ENCODE measurements around the gene ARRB1. TPM values are rescaled to one million over a fixed set of nuclear protein-coding genes. Genes with fewer than 3 reads are reported as not detected.

Gene ARRB1
- total RNA-seq, 1 donor from 2014 or later, result 16.6 TPM

DNA sequence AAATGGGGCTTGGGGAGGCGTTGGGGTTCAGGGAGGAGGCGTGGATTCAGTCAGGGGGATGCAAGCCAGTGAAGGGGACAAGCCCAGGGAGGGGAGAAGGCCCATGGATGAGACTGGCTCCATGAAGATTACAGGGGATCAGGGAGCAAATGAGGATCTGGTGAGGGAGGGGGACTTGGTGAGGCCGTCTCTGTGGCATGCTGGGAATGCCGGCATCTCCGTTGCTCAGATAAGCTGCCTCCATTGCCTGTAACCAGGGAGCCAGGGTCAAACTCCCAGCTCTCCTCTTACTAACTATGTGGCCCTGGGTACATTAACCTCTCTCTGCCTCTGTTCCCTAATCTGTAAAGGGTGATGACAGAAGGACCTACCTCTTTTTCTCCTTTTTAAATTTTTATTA is 72.2 kb downstream of the ARRB1 start:
- H3K36me3 Mint-ChIP-seq (ENCODE audit: low read depth), result no peaks in the 10 kb centered on the region
- H3K9me3 Mint-ChIP-seq (ENCODE audit: low read depth), result no peaks in the 10 kb centered on the region
- no peak for DNase-seq (ENCODE audit: low spot score)
- H3K4me3 Mint-ChIP-seq (ENCODE audit: unreplicated experiment), result no peak overlapping the region
- TF ChIP-seq, protein P1, sequence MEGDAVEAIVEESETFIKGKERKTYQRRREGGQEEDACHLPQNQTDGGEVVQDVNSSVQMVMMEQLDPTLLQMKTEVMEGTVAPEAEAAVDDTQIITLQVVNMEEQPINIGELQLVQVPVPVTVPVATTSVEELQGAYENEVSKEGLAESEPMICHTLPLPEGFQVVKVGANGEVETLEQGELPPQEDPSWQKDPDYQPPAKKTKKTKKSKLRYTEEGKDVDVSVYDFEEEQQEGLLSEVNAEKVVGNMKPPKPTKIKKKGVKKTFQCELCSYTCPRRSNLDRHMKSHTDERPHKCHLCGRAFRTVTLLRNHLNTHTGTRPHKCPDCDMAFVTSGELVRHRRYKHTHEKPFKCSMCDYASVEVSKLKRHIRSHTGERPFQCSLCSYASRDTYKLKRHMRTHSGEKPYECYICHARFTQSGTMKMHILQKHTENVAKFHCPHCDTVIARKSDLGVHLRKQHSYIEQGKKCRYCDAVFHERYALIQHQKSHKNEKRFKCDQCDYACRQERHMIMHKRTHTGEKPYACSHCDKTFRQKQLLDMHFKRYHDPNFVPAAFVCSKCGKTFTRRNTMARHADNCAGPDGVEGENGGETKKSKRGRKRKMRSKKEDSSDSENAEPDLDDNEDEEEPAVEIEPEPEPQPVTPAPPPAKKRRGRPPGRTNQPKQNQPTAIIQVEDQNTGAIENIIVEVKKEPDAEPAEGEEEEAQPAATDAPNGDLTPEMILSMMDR (IDR thresholded peaks at IDR 0.05), result no peak
- peaks cover 10% of the 10 kb centered on the region for H3K4me1 Mint-ChIP-seq (ENCODE audit: low read depth)
- H3K27me3 Mint-ChIP-seq (ENCODE audit: low read depth), result no peaks in the 10 kb centered on the region
- no peak overlapping the region for H3K27ac Mint-ChIP-seq (ENCODE audit: unreplicated experiment)

DNA sequence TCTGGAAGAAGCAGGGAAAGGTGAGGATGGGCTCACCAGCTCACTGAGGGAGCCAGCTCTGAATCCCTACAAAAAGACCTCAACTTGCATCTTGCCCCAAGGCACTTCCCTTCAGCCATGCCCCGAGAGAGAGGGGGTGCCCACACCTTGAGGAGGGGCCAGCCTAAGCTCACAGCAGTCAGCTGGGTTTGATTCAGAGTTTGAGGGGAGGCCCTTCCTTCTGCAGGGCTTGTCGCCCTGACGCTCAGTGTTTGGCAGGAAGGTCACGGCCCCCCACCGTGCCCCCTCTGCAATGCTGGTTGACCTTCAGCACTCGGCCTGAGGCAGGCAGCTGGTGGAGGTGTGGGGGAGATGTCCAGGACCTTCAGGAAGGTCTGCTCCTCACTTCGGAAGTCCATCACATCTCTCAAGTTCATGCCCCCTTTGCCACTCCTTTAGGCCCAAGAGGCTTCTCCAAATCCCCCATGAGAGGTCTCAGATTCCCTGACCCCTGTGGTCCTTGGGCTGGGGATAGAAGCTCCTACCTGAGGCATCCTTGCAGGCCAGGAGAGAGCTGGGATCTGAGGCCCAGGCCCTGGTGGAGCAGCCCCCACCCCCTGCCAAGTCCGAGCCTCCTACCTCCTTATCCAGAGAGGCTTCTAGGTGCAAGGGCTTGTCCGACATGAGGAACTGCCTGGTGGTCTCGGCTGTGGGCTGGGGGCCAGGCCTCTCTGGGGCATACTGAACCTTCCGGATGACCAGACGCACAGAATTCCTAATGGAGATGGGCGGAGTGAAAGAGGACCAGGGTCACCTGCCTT is 73.3 kb downstream of the ARRB1 start:
- Mint-ChIP-seq H3K9me3 (ENCODE audit: low read depth) (no peaks in the 10 kb centered on the region), H3K36me3 (ENCODE audit: low read depth) (no peaks in the 10 kb centered on the region), H3K27ac (ENCODE audit: unreplicated experiment) (no peak overlapping the region), H3K4me3 (ENCODE audit: unreplicated experiment) (no peak overlapping the region), H3K4me1 (ENCODE audit: low read depth) (peaks cover 10% of the 10 kb centered on the region), H3K27me3 (ENCODE audit: low read depth) (no peaks in the 10 kb centered on the region)
- DNase-seq (ENCODE audit: low spot score), result no peak
- TF ChIP-seq, protein P1 (IDR thresholded peaks at IDR 0.05), result no peak

DNA sequence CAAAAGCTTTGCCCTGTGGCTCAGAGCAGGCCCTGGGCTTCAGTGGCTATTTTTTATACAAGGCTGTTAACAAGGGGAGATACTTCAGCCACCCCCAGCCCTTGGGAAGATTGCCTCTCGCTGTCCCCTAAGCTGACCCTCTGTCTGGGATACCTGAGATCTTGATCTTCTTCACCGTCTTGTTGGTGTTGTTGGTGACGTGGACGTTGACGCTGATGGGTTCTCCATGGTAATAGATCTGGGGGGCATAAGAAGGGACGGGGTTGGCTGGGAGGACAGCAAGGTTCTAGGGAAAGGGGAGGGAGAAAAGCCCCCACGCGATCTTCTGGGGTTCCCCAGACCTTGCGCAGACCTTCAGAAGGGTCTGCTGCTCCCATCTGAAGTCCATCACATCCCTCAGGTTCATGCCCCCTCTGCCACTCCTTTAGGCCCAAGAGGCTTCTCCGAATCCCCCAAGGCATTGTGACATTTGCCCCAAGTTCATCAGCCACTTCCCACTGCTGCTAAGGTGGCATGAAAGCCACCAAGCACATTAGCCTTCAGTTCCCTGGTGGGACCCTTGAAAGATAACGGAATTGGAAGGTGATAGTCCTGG is 74.2 kb downstream of the ARRB1 start:
- Mint-ChIP-seq H3K4me3 (ENCODE audit: unreplicated experiment) (no peak overlapping the region), H3K4me1 (ENCODE audit: low read depth) (peaks cover 10% of the 10 kb centered on the region), H3K27me3 (ENCODE audit: low read depth) (no peaks in the 10 kb centered on the region), H3K9me3 (ENCODE audit: low read depth) (no peaks in the 10 kb centered on the region), H3K27ac (ENCODE audit: unreplicated experiment) (no peak overlapping the region), H3K36me3 (ENCODE audit: low read depth) (no peaks in the 10 kb centered on the region)
- no peak for DNase-seq (ENCODE audit: low spot score)
- TF ChIP-seq, protein P1 (IDR thresholded peaks at IDR 0.05), result no peak

DNA sequence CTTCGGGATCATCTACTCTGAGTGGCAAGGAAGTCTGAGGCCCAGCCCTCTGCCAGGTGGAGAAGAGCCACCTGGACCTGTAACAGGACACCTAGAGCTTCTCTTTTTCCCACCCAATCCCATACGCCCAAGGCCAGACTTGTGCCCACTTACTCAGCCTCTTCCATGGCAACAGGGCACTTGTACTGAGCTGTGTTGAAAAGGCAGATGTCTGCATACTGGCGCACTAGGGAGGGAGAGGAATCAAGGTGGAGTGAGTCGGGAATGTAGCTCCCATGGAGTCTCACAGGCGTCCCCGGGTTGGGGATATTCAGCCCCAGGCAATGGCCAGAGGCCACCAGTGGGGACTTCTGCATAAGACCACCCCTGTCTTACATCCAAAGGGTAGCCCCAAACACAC is 74.8 kb downstream of the ARRB1 start:
- TF ChIP-seq, protein P1 (IDR thresholded peaks at IDR 0.05), result no peak
- Mint-ChIP-seq H3K27ac (ENCODE audit: unreplicated experiment) (no peak overlapping the region), H3K36me3 (ENCODE audit: low read depth) (no peaks in the 10 kb centered on the region), H3K4me3 (ENCODE audit: unreplicated experiment) (no peak overlapping the region), H3K4me1 (ENCODE audit: low read depth) (peaks cover 10% of the 10 kb centered on the region), H3K9me3 (ENCODE audit: low read depth) (no peaks in the 10 kb centered on the region), H3K27me3 (ENCODE audit: low read depth) (no peaks in the 10 kb centered on the region)
- DNase-seq (ENCODE audit: low spot score), result no peak

DNA sequence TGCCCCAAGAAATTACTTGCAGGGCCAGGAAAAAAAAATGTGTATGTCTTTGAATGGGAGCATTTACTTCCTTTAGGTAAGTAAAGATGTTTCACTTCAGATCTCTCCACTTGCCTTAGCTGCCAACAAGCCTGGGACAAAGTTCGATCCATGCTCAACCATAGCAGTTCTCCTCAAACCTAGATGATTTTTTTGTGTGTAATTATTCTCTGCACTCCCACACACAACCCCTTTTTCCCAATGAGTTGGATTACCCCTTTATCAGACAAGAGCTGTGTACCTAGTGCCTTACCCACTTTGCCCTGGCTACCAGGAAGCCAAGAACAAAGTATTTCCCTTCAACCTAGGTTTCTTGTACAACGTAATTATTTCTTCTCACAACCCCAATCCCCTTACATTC is 75.3 kb downstream of the ARRB1 start:
- H3K27me3 Mint-ChIP-seq (ENCODE audit: low read depth), result no peaks in the 10 kb centered on the region
- no peaks in the 10 kb centered on the region for H3K36me3 Mint-ChIP-seq (ENCODE audit: low read depth)
- peaks cover 10% of the 10 kb centered on the region for H3K4me1 Mint-ChIP-seq (ENCODE audit: low read depth)
- DNase-seq (ENCODE audit: low spot score), result no peak
- no peak overlapping the region for H3K27ac Mint-ChIP-seq (ENCODE audit: unreplicated experiment)
- H3K9me3 Mint-ChIP-seq (ENCODE audit: low read depth), result no peaks in the 10 kb centered on the region
- TF ChIP-seq, protein P1 (IDR thresholded peaks at IDR 0.05), result no peak
- no peak overlapping the region for H3K4me3 Mint-ChIP-seq (ENCODE audit: unreplicated experiment)
